Measurements from ENCODE around the gene VKORC1. TPM values are rescaled to one million over a fixed set of nuclear protein-coding genes. Genes with fewer than 3 reads are reported as not detected.

VKORC1 gene
- total RNA-seq, 4 donors from 2014 or later, result 53.3 to 129 (median 94.6) TPM

DNA sequence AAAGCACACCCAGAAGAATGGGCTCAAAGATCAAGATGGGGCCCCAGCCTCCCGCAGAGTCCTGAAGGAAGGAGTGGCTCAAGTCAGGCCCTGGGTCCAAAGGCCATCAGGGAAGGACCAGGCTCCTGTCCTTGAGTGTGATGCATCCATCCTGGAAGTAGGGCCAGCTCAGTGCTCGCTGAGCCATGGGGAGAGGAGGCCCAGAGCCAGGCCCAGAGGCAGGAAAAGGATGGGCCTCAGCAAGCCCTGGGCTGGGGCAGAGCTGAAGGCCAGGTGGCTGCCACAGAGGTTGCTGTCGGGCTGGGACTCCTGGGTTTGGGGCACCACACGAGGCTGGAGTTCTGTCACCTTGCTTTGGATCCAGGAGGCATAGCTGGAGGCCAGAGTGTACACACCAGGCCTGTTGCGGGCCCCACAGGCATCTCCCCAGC lies 37.3 kb upstream of the VKORC1 start:
- TF ChIP-seq CTCF (IDR thresholded peaks at IDR 0.05; ENCODE audit: low read depth), result no peak

GRCh38 chr16:31131416-31131815 lies 36.8 kb upstream of the VKORC1 start:
- TF ChIP-seq CTCF (IDR thresholded peaks at IDR 0.05; ENCODE audit: low read depth), result no peak

DNA sequence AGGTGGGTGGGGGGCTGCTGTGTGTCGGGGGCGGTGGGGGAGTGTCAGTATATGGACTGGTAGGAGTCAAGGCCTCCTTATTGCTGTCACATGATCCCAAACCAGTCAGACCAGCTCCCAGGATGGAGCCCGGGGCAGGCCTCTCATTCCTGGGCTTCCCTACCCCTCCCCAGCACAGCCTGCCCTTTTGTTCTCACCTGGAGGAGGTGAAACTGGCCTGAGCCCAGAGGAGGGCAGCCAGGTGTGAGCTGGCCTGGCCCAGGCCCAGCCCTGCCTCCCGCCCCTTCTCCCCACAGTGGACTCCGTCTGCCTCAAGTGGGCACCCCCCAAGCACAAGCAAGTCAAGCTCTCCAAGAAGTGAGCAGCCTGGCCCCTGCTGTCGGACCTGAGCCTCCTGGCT lies 36.3 kb upstream of the VKORC1 start:
- no peak for TF ChIP-seq CTCF (IDR thresholded peaks at IDR 0.05; ENCODE audit: low read depth)

- TF ChIP-seq CTCF (IDR thresholded peaks at IDR 0.05; ENCODE audit: low read depth), result no peak
Observed at GRCh38 chr16:31130336-31130891, 35.8 kb upstream of the VKORC1 start.

- no peak for TF ChIP-seq CTCF (IDR thresholded peaks at IDR 0.05; ENCODE audit: low read depth)
Observed at GRCh38 chr16:31129568-31130335, 35.2 kb upstream of the VKORC1 start.

GRCh38 chr16:31128711-31129567 lies 34.3 kb upstream of the VKORC1 start:
- TF ChIP-seq CTCF (IDR thresholded peaks at IDR 0.05; ENCODE audit: low read depth), result no peak

DNA sequence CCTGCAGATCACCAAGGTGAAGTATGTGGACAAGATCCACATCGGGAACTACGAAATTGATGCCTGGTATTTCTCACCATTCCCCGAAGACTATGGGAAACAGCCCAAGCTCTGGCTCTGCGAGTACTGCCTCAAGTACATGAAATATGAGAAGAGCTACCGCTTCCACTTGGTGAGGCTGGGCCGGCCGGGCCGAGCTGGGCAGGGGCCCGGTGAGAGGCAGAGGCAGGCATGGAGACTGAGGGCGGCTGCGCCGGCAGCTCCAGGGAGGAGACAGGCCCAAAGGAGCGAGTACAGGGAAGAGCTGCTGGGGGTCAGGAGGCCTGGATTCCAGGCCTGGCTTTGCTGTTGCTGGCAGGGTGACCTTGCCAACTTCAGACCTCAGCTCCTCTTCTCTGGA lies 32.6 kb upstream of the VKORC1 start:
- no peak for TF ChIP-seq CTCF (IDR thresholded peaks at IDR 0.05; ENCODE audit: low read depth)

All from subcutaneous adipose tissue (tissue), 4 donors.